Gastroesophageal sphincter (tissue), 4 donors: Measurements from ENCODE around the gene ETV4. TPM values are rescaled to one million over a fixed set of nuclear protein-coding genes. Genes with fewer than 3 reads are reported as not detected.

Experiments
- ATAC-seq: fragments of 150-250 bp; one replicate; pipeline ENCODE4 v1.9.1; 2016; ENCODE audit warnings: mild to moderate bottlenecking, moderate library complexity
- H3K27ac ChIP-seq, 4 donors: fragments of 200-600 bp; sonication (generic) in 3 of 4; 1 replicate in 3 of 4; 2 replicates in 1 of 4; pipeline ENCODE4 v1.5.1; 2016 to 2019
- H3K27me3 ChIP-seq: fragments of 200-600 bp; sonication (generic); one replicate; pipeline ENCODE4 v1.5.1; 2019
- H3K36me3 ChIP-seq, 2 donors: fragments of 200-600 bp; sonication (generic); one replicate each; pipeline ENCODE4 v1.5.1; 2019; ENCODE audit warnings: control low read depth in 1 of 2
- H3K4me1 ChIP-seq, 3 donors: fragments of 200-600 bp; sonication (generic); 1 replicate in 2 of 3; 2 replicates in 1 of 3; pipeline ENCODE4 v1.5.1; 2016 to 2019; ENCODE audit warnings: control low read depth in 2 of 3
- H3K4me3 ChIP-seq, 2 donors: fragments of 200-600 bp; sonication (generic); one replicate each; pipeline ENCODE4 v1.5.1; 2019; ENCODE audit warnings: mild to moderate bottlenecking in 1 of 2, moderate library complexity in 1 of 2
- H3K9me3 ChIP-seq, 3 donors: fragments of 200-600 bp; sonication (generic); one replicate each; pipeline ENCODE4 v1.5.1; 2017 to 2019; ENCODE audit warnings: control low read depth in 2 of 3
- EP300 ChIP-seq: sonication (generic); formaldehyde crosslinking; IDR thresholded peaks from one replicate; pipeline ENCODE4 v1.6.1; 2017; ENCODE audit warnings: antibody characterized with exemption, mild to moderate bottlenecking
- POLR2A ChIP-seq, 2 donors: fragments of 450-650 bp; IDR thresholded peaks; one replicate each; pipeline ENCODE4 v1.6.1; 2017; ENCODE audit warnings: antibody characterized with exemption in 2 of 2, mild to moderate bottlenecking in 2 of 2, moderate library complexity in 1 of 2
- POLR2AphosphoS5 ChIP-seq: sonication (generic); formaldehyde crosslinking; IDR thresholded peaks from one replicate; pipeline ENCODE4 v1.6.1; 2017; ENCODE audit warnings: antibody characterized with exemption
- WGBS, 2 donors: methylation state at CpG; one replicate each; pipeline ENCODE4 v1.1.5; 2018; ENCODE audit warnings: low coverage in 1 of 2; 5-methylcytosine and 5-hydroxymethylcytosine counted together
- total RNA-seq, 4 donors: library from RNA; depleted of rRNA; stranded (reverse); fragments of >200 nt; gene quantifications; one replicate each; pipeline ENCODE4 v1.1.0, GENCODE V29; 2016
- TF ChIP-seq, protein P1 (sequence below), 4 experiments: fragments of 200-600 bp in 2 of 4; fragments of 450-650 bp in 2 of 4; sonication (generic) in 1 of 4; IDR thresholded peaks; one replicate each; pipeline ENCODE4 v1.5.1; 2017 to 2019; ENCODE audit warnings: antibody characterized with exemption in 4 of 4, mild to moderate bottlenecking in 2 of 4, moderate library complexity in 2 of 4

ETV4 gene
- total RNA-seq, 4 donors from 2014 or later, result 0.67 to 2.6 (median 0.96) TPM; not detected in 1

DNA sequence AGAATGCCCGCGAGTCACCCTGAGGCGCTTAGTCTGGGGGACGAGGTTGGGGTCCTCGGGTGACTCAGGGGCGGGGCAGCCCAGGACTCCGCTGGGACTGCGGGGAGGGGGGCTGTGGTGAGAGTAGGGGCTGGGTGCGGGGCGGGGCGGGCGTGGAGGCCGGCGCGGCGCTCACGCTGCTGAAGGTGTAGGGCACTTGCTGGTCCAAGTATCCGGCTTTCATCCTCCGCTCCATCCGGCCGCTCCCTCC lies 832 bp downstream of the ETV4 start:
- Histone ChIP-seq H3K9me3 (no peaks in the 10 kb centered on the region), H3K27ac (peak overlapping the region in 1 of 4 donors; percentile 43), H3K4me1 (peaks cover 0 to 29% (median 12%) of the 10 kb centered on the region in 3 donors), H3K36me3 (no peaks in the 10 kb centered on the region), H3K27me3 (peaks cover 78% of the 10 kb centered on the region), H3K4me3 (peak overlapping the region; percentile 34 to 58)
- peak; percentile 9 for ATAC-seq
- TF ChIP-seq, protein P1, sequence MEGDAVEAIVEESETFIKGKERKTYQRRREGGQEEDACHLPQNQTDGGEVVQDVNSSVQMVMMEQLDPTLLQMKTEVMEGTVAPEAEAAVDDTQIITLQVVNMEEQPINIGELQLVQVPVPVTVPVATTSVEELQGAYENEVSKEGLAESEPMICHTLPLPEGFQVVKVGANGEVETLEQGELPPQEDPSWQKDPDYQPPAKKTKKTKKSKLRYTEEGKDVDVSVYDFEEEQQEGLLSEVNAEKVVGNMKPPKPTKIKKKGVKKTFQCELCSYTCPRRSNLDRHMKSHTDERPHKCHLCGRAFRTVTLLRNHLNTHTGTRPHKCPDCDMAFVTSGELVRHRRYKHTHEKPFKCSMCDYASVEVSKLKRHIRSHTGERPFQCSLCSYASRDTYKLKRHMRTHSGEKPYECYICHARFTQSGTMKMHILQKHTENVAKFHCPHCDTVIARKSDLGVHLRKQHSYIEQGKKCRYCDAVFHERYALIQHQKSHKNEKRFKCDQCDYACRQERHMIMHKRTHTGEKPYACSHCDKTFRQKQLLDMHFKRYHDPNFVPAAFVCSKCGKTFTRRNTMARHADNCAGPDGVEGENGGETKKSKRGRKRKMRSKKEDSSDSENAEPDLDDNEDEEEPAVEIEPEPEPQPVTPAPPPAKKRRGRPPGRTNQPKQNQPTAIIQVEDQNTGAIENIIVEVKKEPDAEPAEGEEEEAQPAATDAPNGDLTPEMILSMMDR (IDR thresholded peaks at IDR 0.05), result no peak
- no peak for TF ChIP-seq POLR2A (IDR thresholded peaks at IDR 0.05)
- no peak for TF ChIP-seq POLR2AphosphoS5
- TF ChIP-seq EP300, result no peak
- WGBS, 2 donors, result no CpG with 5 or more reads among the region's 21 CpGs

DNA sequence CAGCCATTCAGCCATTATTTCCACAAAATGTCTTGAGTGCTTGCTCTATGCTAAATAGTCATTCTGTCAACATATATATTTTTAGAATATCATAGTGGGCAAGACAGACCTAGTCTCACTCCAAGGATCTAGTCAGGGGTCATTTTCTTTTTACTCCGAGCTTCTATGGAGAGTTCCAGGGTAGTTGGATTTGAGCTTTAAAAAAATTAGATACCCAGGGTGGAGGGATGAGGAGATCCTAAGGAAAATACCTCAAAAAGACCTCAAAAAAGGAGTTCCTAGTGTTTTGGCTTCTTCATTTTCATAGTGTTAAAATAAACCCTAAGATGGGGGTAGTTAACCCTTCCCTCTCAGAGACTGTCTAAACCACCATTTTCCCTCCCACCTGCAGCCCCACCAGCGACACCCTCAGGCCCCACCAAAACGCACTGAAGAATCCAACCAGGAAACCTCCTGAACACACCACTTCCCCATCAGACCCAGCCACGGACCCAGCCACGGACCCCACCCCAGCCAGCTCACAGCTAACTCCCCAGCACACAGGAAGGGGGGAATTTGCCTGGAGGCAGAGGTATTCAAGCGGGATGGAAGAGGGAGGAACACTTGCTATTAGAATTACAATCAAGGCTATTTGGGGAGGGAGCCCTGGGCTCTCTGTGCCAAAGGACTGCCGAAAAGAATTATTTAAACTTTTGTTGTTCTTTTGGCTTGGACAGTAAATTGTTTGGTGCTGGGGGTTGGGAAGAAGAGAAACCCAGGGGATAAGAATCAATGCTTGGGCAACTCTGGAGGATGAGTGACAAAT lies 2.2 kb downstream of the ETV4 start:
- Histone ChIP-seq H3K4me3 (no peak overlapping the region), H3K27me3 (peaks cover 70% of the 10 kb centered on the region), H3K36me3 (no peaks in the 10 kb centered on the region), H3K4me1 (peaks cover 0 to 29% (median 12%) of the 10 kb centered on the region in 3 donors), H3K27ac (no peak overlapping the region), H3K9me3 (no peaks in the 10 kb centered on the region)
- no peak for TF ChIP-seq POLR2AphosphoS5
- TF ChIP-seq, protein P1 (IDR thresholded peaks at IDR 0.05), result no peak
- TF ChIP-seq POLR2A (IDR thresholded peaks at IDR 0.05), result no peak
- no peak for TF ChIP-seq EP300
- 64 to 85% methylated on average over 2 of the region's 7 CpGs for WGBS, 2 donors
- no peak for ATAC-seq

DNA sequence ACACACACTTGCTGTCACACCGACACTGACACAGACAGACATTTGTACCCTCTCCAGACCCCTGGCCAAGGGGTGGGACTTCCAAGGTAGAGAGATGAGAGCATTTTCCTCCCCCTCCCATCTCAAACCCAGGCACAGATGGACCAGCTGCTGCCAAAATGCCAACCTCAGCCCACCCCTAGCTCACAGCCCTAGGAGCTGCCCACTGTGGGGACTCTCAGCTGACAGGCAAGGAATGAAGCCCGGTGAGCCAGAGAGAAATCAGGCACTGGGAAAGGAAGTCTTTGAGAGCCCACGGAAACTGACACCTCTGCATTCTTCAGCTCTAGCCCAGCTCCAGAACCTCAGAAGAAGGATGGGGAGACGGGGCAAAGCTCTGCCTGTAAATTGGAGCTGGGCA lies 2.8 kb downstream of the ETV4 start:
- ATAC-seq, result no peak

DNA sequence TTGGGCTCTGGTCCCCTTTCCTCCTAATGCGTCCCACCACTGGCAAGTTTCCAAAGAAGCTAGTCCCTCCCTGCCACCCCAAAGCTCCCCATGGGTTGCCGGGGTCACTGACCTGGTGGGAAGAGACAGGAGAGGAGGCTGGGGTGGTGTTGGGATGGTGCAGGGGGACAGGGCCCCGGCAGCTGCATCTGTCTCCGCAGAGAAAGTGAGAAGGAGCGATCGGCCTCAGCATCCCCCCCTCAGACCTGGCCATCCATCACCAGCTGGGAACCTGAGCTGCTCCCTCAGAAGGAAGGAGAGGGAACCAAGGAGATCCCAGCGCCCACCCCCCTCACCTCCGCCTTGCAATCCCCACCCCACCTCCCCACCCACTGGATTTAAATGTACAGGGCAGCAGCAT lies 3.3 kb downstream of the ETV4 start:
- TF ChIP-seq, protein P1 (IDR thresholded peaks at IDR 0.05), result no peak
- TF ChIP-seq EP300 (no peak), POLR2A (IDR thresholded peaks at IDR 0.05) (no peak), POLR2AphosphoS5 (no peak)
- no peaks in the 10 kb centered on the region for H3K36me3 ChIP-seq
- peaks cover 61% of the 10 kb centered on the region for H3K27me3 ChIP-seq
- H3K9me3 ChIP-seq, result no peaks in the 10 kb centered on the region
- H3K4me1 ChIP-seq, result peaks cover 0 to 29% (median 12%) of the 10 kb centered on the region in 3 donors
- WGBS, 2 donors, result 50 to 95% methylated on average over 1 to 3 of the region's 8 CpGs
- ATAC-seq, result no peak
- H3K4me3 ChIP-seq, result no peak overlapping the region
- H3K27ac ChIP-seq, result no peak overlapping the region

More for the DNA sequence above, 2.8 kb downstream of the ETV4 start:
- no peak overlapping the region for H3K27ac ChIP-seq
- H3K4me1 ChIP-seq, result peaks cover 0 to 29% (median 12%) of the 10 kb centered on the region in 3 donors
- H3K4me3 ChIP-seq, result no peak overlapping the region
- no peaks in the 10 kb centered on the region for H3K9me3 ChIP-seq
- TF ChIP-seq EP300 (no peak), POLR2A (IDR thresholded peaks at IDR 0.05) (no peak), POLR2AphosphoS5 (no peak)
- TF ChIP-seq, protein P1 (IDR thresholded peaks at IDR 0.05), result no peak
- H3K27me3 ChIP-seq, result peaks cover 66% of the 10 kb centered on the region
- no peaks in the 10 kb centered on the region for H3K36me3 ChIP-seq
- WGBS, 2 donors, result 40 to 82% methylated on average over 2 of the region's 4 CpGs
